Right lobe of liver (tissue), 6 donors: ENCODE measurements around the gene C3. TPM values are rescaled to one million over a fixed set of nuclear protein-coding genes. Genes with fewer than 3 reads are reported as not detected.

Source experiments
- ATAC-seq, 4 donors: fragments of 200-7000 bp; cut with Tn5 transposase; one replicate each; pipeline ENCODE4 v1.9.1; 2020; ENCODE audit warnings: mild to moderate bottlenecking in 4 of 4, moderate library complexity in 4 of 4
- DNase-seq, 3 donors: peaks; one replicate each; pipeline ENCODE4 v3.0.0-alpha.2; 2020
- H3K27ac ChIP-seq, 3 donors: fragments of 200-600 bp; one replicate each; pipeline ENCODE4 v1.8.0; 2022
- H3K27me3 ChIP-seq, 2 donors: fragments of 200-600 bp; one replicate each; pipeline ENCODE4 v1.8.0; 2022
- H3K36me3 ChIP-seq, 4 donors: fragments of 200-600 bp; sonication (generic) in 1 of 4; one replicate each; pipeline versions ENCODE4 v1.5.1 to v1.8.0; 2017 to 2022; ENCODE audit warnings: control low read depth in 1 of 4
- H3K4me1 ChIP-seq, 4 donors: fragments of 200-600 bp; sonication (generic) in 1 of 4; one replicate each; pipeline versions ENCODE4 v1.5.1 to v1.8.0; 2017 to 2022; ENCODE audit warnings: control low read depth in 1 of 4
- H3K4me3 ChIP-seq, 3 donors: fragments of 200-600 bp; one replicate each; pipeline ENCODE4 v1.8.0; 2022
- H3K9me3 ChIP-seq, 4 donors: fragments of 200-600 bp; sonication (generic) in 1 of 4; one replicate each; pipeline versions ENCODE4 v1.5.1 to v1.8.0; 2017 to 2022; ENCODE audit warnings: control low read depth in 1 of 4
- CTCF ChIP-seq, 4 donors: fragments of 200-600 bp in 3 of 4; fragments of 450-650 bp in 1 of 4; IDR thresholded peaks; one replicate each; pipeline versions ENCODE4 v1.5.1 to v1.8.0; 2016 to 2022; ENCODE audit warnings: antibody characterized with exemption in 4 of 4, mild to moderate bottlenecking in 2 of 4
- POLR2A ChIP-seq: fragments of 450-650 bp; IDR thresholded peaks from one replicate; pipeline ENCODE4 v1.6.1; 2017; ENCODE audit warnings: antibody characterized with exemption, mild to moderate bottlenecking
- WGBS: methylation state at CpG from one replicate; pipeline ENCODE4 v1.1.6; 2018; ENCODE audit warnings: low coverage, low lambda C conversion rate; ENCODE audit not compliant: insufficient coverage; ENCODE audit errors: missing lambda C conversion rate; 5-methylcytosine and 5-hydroxymethylcytosine counted together
- intact Hi-C, 2 donors: fragments of 100-400 bp; cut with DNase I; formaldehyde crosslinking; loops; one replicate each; pipeline versions ENCODE4 v1.11.2 to v1.14.1; 2022
- total RNA-seq, 6 experiments: library from RNA; depleted of rRNA in 2 of 6; stranded (reverse); fragments of >200 nt in 2 of 6; fragmentation: NEBNext Ultra II Directional in 3 of 6; extraction: Animal tissue kit (Norgen Biotek cat#: 25700) in 3 of 6; gene quantifications; one replicate each; pipeline versions ENCODE4 v1.1.0 to v1.2.4, GENCODE V29; 2016 to 2023
- donor health status: DM: no; HTN: yes; CAD: no.
- donor health status: DM: no; HTN: no; CAD: no.
- donor health status: DM: no; HTN: no; CAD: no.
- donor health status: DM: no; HTN: yes; CAD: no.
- donor health status: DM: no; HTN: yes; CAD: no.

C3 gene
- total RNA-seq, 6 experiments from 2014 or later, result 10,569 to 17,502 (median 15,749) TPM

GRCh38 chr19:6718741-6719539 lies 1.5 kb downstream of the C3 start:
- Histone ChIP-seq H3K4me3 (peak overlapping the region; percentile 78 to 95 (median 93)), H3K27me3 (no peaks in the 10 kb centered on the region), H3K36me3 (peaks cover 0 to 29% (median 18%) of the 10 kb centered on the region in 4 donors), H3K9me3 (no peaks in the 10 kb centered on the region), H3K27ac (peak overlapping the region; percentile 11 to 86 (median 37)), H3K4me1 (peaks cover 0 to 35% (median 3%) of the 10 kb centered on the region in 4 donors)
- intact Hi-C loops, result no loop called here
- TF ChIP-seq CTCF (IDR thresholded peaks at IDR 0.05) (no peak), POLR2A (peak; percentile 89)
- DNase-seq, result peak; percentile 88 to 97 (median 97)
- 35% methylated on average over 6 of the region's 21 CpGs for WGBS
- peak; percentile 21 to 83 (median 64) for ATAC-seq

GRCh38 chr19:6718111-6718740 lies 2.2 kb downstream of the C3 start:
- H3K36me3 ChIP-seq, result peaks cover 0 to 30% (median 18%) of the 10 kb centered on the region in 4 donors
- peak overlapping the region; percentile 40 to 64 (median 60) for H3K4me3 ChIP-seq
- no peak overlapping the region for H3K27ac ChIP-seq
- no peaks in the 10 kb centered on the region for H3K27me3 ChIP-seq
- no peaks in the 10 kb centered on the region for H3K9me3 ChIP-seq
- intact Hi-C loops, result no loop called here
- H3K4me1 ChIP-seq, result peaks cover 0 to 28% (median 0%) of the 10 kb centered on the region in 4 donors
- ATAC-seq (no peak), DNase-seq (peak in 2 of 3 donors; percentile 38 to 63)
- TF ChIP-seq CTCF (IDR thresholded peaks at IDR 0.05), result no peak
- TF ChIP-seq POLR2A, result no peak
- WGBS, result 37% methylated on average over 18 of the region's 23 CpGs

GRCh38 chr19:6717441-6717971 lies 2.9 kb downstream of the C3 start:
- no peak for ATAC-seq
- Histone ChIP-seq H3K4me1 (peaks cover 0 to 20% (median 0%) of the 10 kb centered on the region in 4 donors), H3K4me3 (peak overlapping the region; percentile 40 to 64 (median 60)), H3K9me3 (no peaks in the 10 kb centered on the region), H3K36me3 (peaks cover under 1 to 37% (median 22%) of the 10 kb centered on the region in 4 donors), H3K27me3 (no peaks in the 10 kb centered on the region), H3K27ac (no peak overlapping the region)
- TF ChIP-seq CTCF (IDR thresholded peaks at IDR 0.05) (no peak), POLR2A (no peak)
- DNase-seq, result no peak
- intact Hi-C loops, result no loop called here
- 19% methylated on average over 4 of the region's 4 CpGs for WGBS

GRCh38 chr19:6717036-6717435 lies 3.4 kb downstream of the C3 start:
- Histone ChIP-seq H3K4me1 (peaks cover 0 to 17% (median under 1%) of the 10 kb centered on the region in 4 donors), H3K27ac (no peak overlapping the region), H3K4me3 (peak overlapping the region in 2 of 3 donors; percentile 11 to 60), H3K36me3 (peaks cover 5 to 42% (median 24%) of the 10 kb centered on the region in 4 donors), H3K27me3 (no peaks in the 10 kb centered on the region), H3K9me3 (no peaks in the 10 kb centered on the region)
- 51% methylated on average over 8 of the region's 10 CpGs for WGBS
- no peak for ATAC-seq
- no peak for TF ChIP-seq POLR2A
- TF ChIP-seq CTCF (IDR thresholded peaks at IDR 0.05), result no peak
- intact Hi-C loops, result no loop called here
- peak in 2 of 3 donors; percentile 39 to 59 for DNase-seq
